ENCODE data around the gene EHBP1.

DNA sequence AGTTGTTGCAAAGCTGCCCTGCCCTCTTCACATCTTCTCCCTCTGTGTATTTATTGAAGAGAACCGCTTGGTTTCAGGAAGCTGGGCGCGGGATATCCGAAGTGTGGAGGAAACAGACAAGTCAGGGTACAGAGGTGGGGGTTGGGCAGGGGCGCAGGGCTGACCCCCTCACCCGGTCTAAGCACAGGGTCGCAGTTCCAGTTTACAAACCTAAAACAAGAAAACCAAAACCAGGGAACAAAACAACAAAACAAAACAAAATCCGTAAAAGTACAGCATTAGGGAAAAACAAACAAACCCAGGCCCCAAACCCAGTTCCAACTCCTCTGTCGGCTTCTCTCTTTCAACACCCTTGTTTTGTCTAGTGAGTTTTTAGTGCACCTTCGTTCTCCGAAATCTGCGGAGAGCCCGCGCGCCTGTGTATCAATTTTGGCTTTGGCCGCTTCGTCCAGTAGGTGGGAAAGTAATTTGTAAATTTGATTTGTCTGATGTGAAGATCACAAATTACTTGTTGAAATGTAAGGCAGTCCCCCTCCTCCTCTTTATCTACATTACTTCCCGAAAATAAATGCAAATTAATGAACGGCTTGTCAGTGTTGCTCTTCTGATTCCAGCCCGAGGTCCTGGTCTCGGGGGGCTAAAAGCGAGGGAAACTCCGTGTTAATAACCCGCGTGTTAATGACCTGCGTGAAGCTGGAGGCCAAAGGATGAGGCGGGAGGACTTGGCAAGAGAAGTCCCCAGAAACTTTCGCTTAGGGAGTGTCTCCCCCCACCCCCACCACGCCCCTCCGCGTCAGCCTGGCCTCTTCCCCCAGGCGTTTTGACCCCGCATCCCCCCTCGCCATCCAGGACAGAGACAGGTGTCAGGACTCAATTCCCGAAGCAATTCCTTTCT, 352.0 kb downstream of the EHBP1 start:
- TF ChIP-seq, protein P1, sequence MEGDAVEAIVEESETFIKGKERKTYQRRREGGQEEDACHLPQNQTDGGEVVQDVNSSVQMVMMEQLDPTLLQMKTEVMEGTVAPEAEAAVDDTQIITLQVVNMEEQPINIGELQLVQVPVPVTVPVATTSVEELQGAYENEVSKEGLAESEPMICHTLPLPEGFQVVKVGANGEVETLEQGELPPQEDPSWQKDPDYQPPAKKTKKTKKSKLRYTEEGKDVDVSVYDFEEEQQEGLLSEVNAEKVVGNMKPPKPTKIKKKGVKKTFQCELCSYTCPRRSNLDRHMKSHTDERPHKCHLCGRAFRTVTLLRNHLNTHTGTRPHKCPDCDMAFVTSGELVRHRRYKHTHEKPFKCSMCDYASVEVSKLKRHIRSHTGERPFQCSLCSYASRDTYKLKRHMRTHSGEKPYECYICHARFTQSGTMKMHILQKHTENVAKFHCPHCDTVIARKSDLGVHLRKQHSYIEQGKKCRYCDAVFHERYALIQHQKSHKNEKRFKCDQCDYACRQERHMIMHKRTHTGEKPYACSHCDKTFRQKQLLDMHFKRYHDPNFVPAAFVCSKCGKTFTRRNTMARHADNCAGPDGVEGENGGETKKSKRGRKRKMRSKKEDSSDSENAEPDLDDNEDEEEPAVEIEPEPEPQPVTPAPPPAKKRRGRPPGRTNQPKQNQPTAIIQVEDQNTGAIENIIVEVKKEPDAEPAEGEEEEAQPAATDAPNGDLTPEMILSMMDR (IDR thresholded peaks at IDR 0.05), result no peak
- no peak for TF ChIP-seq POLR2AphosphoS5 (IDR thresholded peaks at IDR 0.05)
